Measurements from ENCODE around the gene CNTNAP2.

Gene CNTNAP2

GRCh38 chr7:146635205-146636032, 518.8 kb downstream of the CNTNAP2 start:
- ATAC-seq (replicated peaks) (no peak), DNase-seq (no peak)
- peaks cover 4 to 10% of the 10 kb centered on the region in 2 donors for H3K9me3 Mint-ChIP-seq
- no peak overlapping the region for H3K27ac Mint-ChIP-seq
- H3K27me3 Mint-ChIP-seq = no peaks in the 10 kb centered on the region
- H3K4me3 Mint-ChIP-seq = no peak overlapping the region
- no peaks in the 10 kb centered on the region for H3K4me1 Mint-ChIP-seq (ENCODE audit: low read depth in 2 of 2)
- H3K36me3 Mint-ChIP-seq (ENCODE audit: insufficient read depth) = no peaks in the 10 kb centered on the region

GRCh38 chr7:146636033-146636356, 519.4 kb downstream of the CNTNAP2 start:
- DNase-seq (no peak), ATAC-seq (replicated peaks) (no peak)
- no peaks in the 10 kb centered on the region for H3K4me1 Mint-ChIP-seq (ENCODE audit: low read depth in 2 of 2)
- no peaks in the 10 kb centered on the region for H3K36me3 Mint-ChIP-seq (ENCODE audit: insufficient read depth)
- peaks cover 0 to 10% of the 10 kb centered on the region in 2 donors for H3K9me3 Mint-ChIP-seq
- H3K27me3 Mint-ChIP-seq = no peaks in the 10 kb centered on the region
- H3K27ac Mint-ChIP-seq = no peak overlapping the region
- no peak overlapping the region for H3K4me3 Mint-ChIP-seq

- Mint-ChIP-seq H3K27me3 (no peaks in the 10 kb centered on the region), H3K4me1 (ENCODE audit: low read depth in 2 of 2) (no peaks in the 10 kb centered on the region), H3K36me3 (ENCODE audit: insufficient read depth) (no peaks in the 10 kb centered on the region), H3K9me3 (peaks cover 4 to 10% of the 10 kb centered on the region in 2 donors), H3K27ac (no peak overlapping the region), H3K4me3 (no peak overlapping the region)
- DNase-seq = no peak
- ATAC-seq (replicated peaks) = no peak
Observed at GRCh38 chr7:146636581-146636980, 520.0 kb downstream of the CNTNAP2 start.

- H3K9me3 Mint-ChIP-seq = peaks cover 6 to 9% of the 10 kb centered on the region in 2 donors
- no peak for DNase-seq
- no peak overlapping the region for H3K27ac Mint-ChIP-seq
- no peaks in the 10 kb centered on the region for H3K4me1 Mint-ChIP-seq (ENCODE audit: low read depth in 2 of 2)
- H3K27me3 Mint-ChIP-seq = no peaks in the 10 kb centered on the region
- ATAC-seq (replicated peaks) = no peak
- no peaks in the 10 kb centered on the region for H3K36me3 Mint-ChIP-seq (ENCODE audit: insufficient read depth)
- H3K4me3 Mint-ChIP-seq = no peak overlapping the region
Observed at GRCh38 chr7:146639291-146639690, 522.7 kb downstream of the CNTNAP2 start.

- no peak overlapping the region for H3K27ac Mint-ChIP-seq
- no peaks in the 10 kb centered on the region for H3K4me1 Mint-ChIP-seq (ENCODE audit: low read depth in 2 of 2)
- DNase-seq (no peak), ATAC-seq (replicated peaks) (no peak)
- peaks cover 6 to 13% of the 10 kb centered on the region in 2 donors for H3K9me3 Mint-ChIP-seq
- H3K36me3 Mint-ChIP-seq (ENCODE audit: insufficient read depth) = no peaks in the 10 kb centered on the region
- H3K4me3 Mint-ChIP-seq = no peak overlapping the region
- H3K27me3 Mint-ChIP-seq = no peaks in the 10 kb centered on the region
Observed at GRCh38 chr7:146641491-146641890, 524.9 kb downstream of the CNTNAP2 start.

GRCh38 chr7:146645383-146645976, 528.9 kb downstream of the CNTNAP2 start:
- Mint-ChIP-seq H3K9me3 (peaks cover 2 to 19% of the 10 kb centered on the region in 2 donors), H3K4me3 (no peak overlapping the region), H3K27me3 (no peaks in the 10 kb centered on the region), H3K36me3 (ENCODE audit: insufficient read depth) (no peaks in the 10 kb centered on the region), H3K4me1 (ENCODE audit: low read depth in 2 of 2) (no peaks in the 10 kb centered on the region), H3K27ac (no peak overlapping the region)
- DNase-seq (no peak), ATAC-seq (replicated peaks) (no peak)

- no peaks in the 10 kb centered on the region for H3K36me3 Mint-ChIP-seq (ENCODE audit: insufficient read depth)
- H3K27ac Mint-ChIP-seq = no peak overlapping the region
Observed at GRCh38 chr7:146647445-146647844, 530.8 kb downstream of the CNTNAP2 start.

GRCh38 chr7:146652176-146652575, 535.6 kb downstream of the CNTNAP2 start:
- Mint-ChIP-seq H3K27me3 (no peaks in the 10 kb centered on the region), H3K27ac (no peak overlapping the region), H3K9me3 (peaks cover 4 to 7% of the 10 kb centered on the region in 2 donors), H3K36me3 (ENCODE audit: insufficient read depth) (no peaks in the 10 kb centered on the region), H3K4me1 (ENCODE audit: low read depth in 2 of 2) (no peaks in the 10 kb centered on the region), H3K4me3 (no peak overlapping the region)
- ATAC-seq (replicated peaks) (no peak), DNase-seq (no peak)

More at GRCh38 chr7:146647445-146647844, 530.8 kb downstream of the CNTNAP2 start:
- Mint-ChIP-seq H3K4me3 (no peak overlapping the region), H3K27me3 (no peaks in the 10 kb centered on the region), H3K4me1 (ENCODE audit: low read depth in 2 of 2) (no peaks in the 10 kb centered on the region), H3K9me3 (peaks cover 4 to 13% of the 10 kb centered on the region in 2 donors)
- ATAC-seq (replicated peaks) (no peak), DNase-seq (no peak)

- Mint-ChIP-seq H3K36me3 (ENCODE audit: insufficient read depth) (no peaks in the 10 kb centered on the region), H3K4me3 (no peak overlapping the region), H3K27me3 (no peaks in the 10 kb centered on the region), H3K9me3 (peaks cover 10 to 17% of the 10 kb centered on the region in 2 donors), H3K4me1 (ENCODE audit: low read depth in 2 of 2) (no peaks in the 10 kb centered on the region), H3K27ac (no peak overlapping the region)
- no peak for DNase-seq
- no peak for ATAC-seq (replicated peaks)
Observed at GRCh38 chr7:146654048-146654447, 537.4 kb downstream of the CNTNAP2 start.

- DNase-seq = no peak
- no peaks in the 10 kb centered on the region for H3K27me3 Mint-ChIP-seq
- H3K36me3 Mint-ChIP-seq (ENCODE audit: insufficient read depth) = no peaks in the 10 kb centered on the region
- H3K9me3 Mint-ChIP-seq = peaks cover 10% of the 10 kb centered on the region in 2 donors
- no peak for ATAC-seq (replicated peaks)
- no peak overlapping the region for H3K4me3 Mint-ChIP-seq
- H3K27ac Mint-ChIP-seq = no peak overlapping the region
- H3K4me1 Mint-ChIP-seq (ENCODE audit: low read depth in 2 of 2) = no peaks in the 10 kb centered on the region
Observed at GRCh38 chr7:146655928-146656797, 539.6 kb downstream of the CNTNAP2 start.

GRCh38 chr7:146656988-146657387, 540.4 kb downstream of the CNTNAP2 start:
- no peaks in the 10 kb centered on the region for H3K36me3 Mint-ChIP-seq (ENCODE audit: insufficient read depth)
- no peak for DNase-seq

GRCh38 chr7:146658604-146659003, 542.0 kb downstream of the CNTNAP2 start:
- Mint-ChIP-seq H3K27me3 (no peaks in the 10 kb centered on the region), H3K27ac (no peak overlapping the region)
- DNase-seq = no peak

More at GRCh38 chr7:146656988-146657387, 540.4 kb downstream of the CNTNAP2 start:
- Mint-ChIP-seq H3K9me3 (peaks cover 10% of the 10 kb centered on the region in 2 donors), H3K4me3 (no peak overlapping the region), H3K27me3 (no peaks in the 10 kb centered on the region), H3K4me1 (ENCODE audit: low read depth in 2 of 2) (no peaks in the 10 kb centered on the region), H3K27ac (no peak overlapping the region)
- no peak for ATAC-seq (replicated peaks)

GRCh38 chr7:146659732-146660131, 543.1 kb downstream of the CNTNAP2 start:
- Mint-ChIP-seq H3K36me3 (ENCODE audit: insufficient read depth) (no peaks in the 10 kb centered on the region), H3K9me3 (peaks cover 6 to 10% of the 10 kb centered on the region in 2 donors), H3K27ac (no peak overlapping the region), H3K4me3 (no peak overlapping the region), H3K27me3 (no peaks in the 10 kb centered on the region), H3K4me1 (ENCODE audit: low read depth in 2 of 2) (no peaks in the 10 kb centered on the region)
- ATAC-seq (replicated peaks) (no peak), DNase-seq (no peak)

More at GRCh38 chr7:146658604-146659003, 542.0 kb downstream of the CNTNAP2 start:
- H3K36me3 Mint-ChIP-seq (ENCODE audit: insufficient read depth) = no peaks in the 10 kb centered on the region
- no peak overlapping the region for H3K4me3 Mint-ChIP-seq
- no peak for ATAC-seq (replicated peaks)
- peaks cover 6 to 10% of the 10 kb centered on the region in 2 donors for H3K9me3 Mint-ChIP-seq
- no peaks in the 10 kb centered on the region for H3K4me1 Mint-ChIP-seq (ENCODE audit: low read depth in 2 of 2)

Measured in effector memory CD8-positive, alpha-beta T cell (primary cell).